Naive B cell (primary cell): ENCODE measurements around the gene DUSP15. TPM values are rescaled to one million over a fixed set of nuclear protein-coding genes. Genes with fewer than 3 reads are reported as not detected.
A peak's percentile ranks its signal among the peaks of the same experiment; 100 is the strongest.
"Not testable (repeated sequence)": the region's sequence is repeated elsewhere in the genome, so short reads cannot be mapped to it uniquely, and the experiment has no call there.

Experiments used
- ATAC-seq, 2 donors: fragments of 150-1000 bp; cut with Tn5 transposase; 2 replicates each; pipeline ENCODE4 v1.10.0; 2021; ENCODE audit warnings: low read depth in 2 of 2, mild to moderate bottlenecking in 2 of 2, moderate library complexity in 2 of 2
- DNase-seq: peaks from one replicate; pipeline ENCODE4 v3.0.0; 2022
- H3K27ac Mint-ChIP-seq, 6 donors: one replicate each; pipeline ENCODE4 v1.8.0; 2020 to 2022; ENCODE audit warnings: mild to moderate bottlenecking in 6 of 6, mixed read lengths in 6 of 6, moderate library complexity in 5 of 6, inconsistent platforms in 2 of 6
- H3K27me3 Mint-ChIP-seq, 3 donors: one replicate each; pipeline ENCODE4 v1.8.0; 2021 to 2022; ENCODE audit warnings: mixed read lengths in 3 of 3, mild to moderate bottlenecking in 1 of 3
- H3K36me3 Mint-ChIP-seq, 2 donors: one replicate each; pipeline ENCODE4 v1.8.0; 2020 to 2022; ENCODE audit warnings: mixed read lengths in 2 of 2, inconsistent platforms in 1 of 2, mild to moderate bottlenecking in 1 of 2
- H3K4me1 Mint-ChIP-seq, 3 donors: one replicate each; pipeline ENCODE4 v1.8.0; 2020 to 2022; ENCODE audit warnings: mixed read lengths in 3 of 3, inconsistent platforms in 1 of 3, mild to moderate bottlenecking in 1 of 3, moderate library complexity in 1 of 3
- H3K4me3 Mint-ChIP-seq, 8 donors: one replicate each; pipeline ENCODE4 v1.8.0; 2020 to 2022; ENCODE audit warnings: mild to moderate bottlenecking in 8 of 8, mixed read lengths in 8 of 8, moderate library complexity in 8 of 8, inconsistent platforms in 2 of 8
- H3K9me3 Mint-ChIP-seq, 7 donors: one replicate each; pipeline ENCODE4 v1.8.0; 2020 to 2022; ENCODE audit warnings: mixed read lengths in 7 of 7, mild to moderate bottlenecking in 5 of 7, inconsistent platforms in 2 of 7, moderate library complexity in 1 of 7
- polyA plus RNA-seq, 6 donors: library from polyadenylated mRNA; unstranded; fragments of 300-500 nt; fragmentation: Illumina TruSeq; gene quantifications; one replicate each; pipeline ENCODE4 v1.2.3, GENCODE V29; 2021; ENCODE audit warnings: low read depth in 6 of 6

DUSP15 gene, protein sequence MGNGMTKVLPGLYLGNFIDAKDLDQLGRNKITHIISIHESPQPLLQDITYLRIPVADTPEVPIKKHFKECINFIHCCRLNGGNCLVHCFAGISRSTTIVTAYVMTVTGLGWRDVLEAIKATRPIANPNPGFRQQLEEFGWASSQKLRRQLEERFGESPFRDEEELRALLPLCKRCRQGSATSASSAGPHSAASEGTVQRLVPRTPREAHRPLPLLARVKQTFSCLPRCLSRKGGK
- 1 to 10 TPM in 1 of 6 donors, not detected in 5; 1.7 TPM for polyA plus RNA-seq

- DNase-seq (no peak), ATAC-seq (peak; percentile 47 to 64)
- peaks cover 0 to 10% of the 10 kb centered on the region in 2 donors for H3K36me3 Mint-ChIP-seq
- H3K4me3 Mint-ChIP-seq = peak within 1 kb of the TSS; percentile 83 to 96 (median 92)
- no peaks in the 10 kb centered on the region for H3K9me3 Mint-ChIP-seq
- H3K27ac Mint-ChIP-seq = peak within 1 kb of the TSS in 4 of 6 donors; percentile 24 to 90 (median 70)
- peaks cover 23 to 29% (median 26%) of the 10 kb centered on the region in 3 donors for H3K4me1 Mint-ChIP-seq
- peaks cover 12 to 41% (median 33%) of the 10 kb centered on the region in 3 donors for H3K27me3 Mint-ChIP-seq
Measured at GRCh38 chr20:31869942-31870725, at the start of gene DUSP15, which contains the start of gene TTLL9. TSS of gene DUSP15 (minus strand) at chr20:31870527. CDS start at chr20:31870337, 190 bp downstream. TSS of gene TTLL9 (plus strand) at chr20:31870634. CDS start at chr20:31871127, 493 bp downstream.

GRCh38 chr20:31919410-31920155, 49.3 kb upstream of the DUSP15 start:
- H3K9me3 Mint-ChIP-seq = no peaks in the 10 kb centered on the region
- no peak overlapping the region for H3K4me3 Mint-ChIP-seq
- H3K27ac Mint-ChIP-seq = no peak overlapping the region
- ATAC-seq (no peak), DNase-seq (no peak)
- H3K36me3 Mint-ChIP-seq = no peaks in the 10 kb centered on the region
- peaks cover 9 to 20% (median 10%) of the 10 kb centered on the region in 3 donors for H3K4me1 Mint-ChIP-seq
- H3K27me3 Mint-ChIP-seq = peaks cover 3 to 36% (median 17%) of the 10 kb centered on the region in 3 donors

- no peaks in the 10 kb centered on the region for H3K36me3 Mint-ChIP-seq
- no peak overlapping the region for H3K4me3 Mint-ChIP-seq
- DNase-seq = no peak
- peaks cover 0 to 26% (median 7%) of the 10 kb centered on the region in 3 donors for H3K27me3 Mint-ChIP-seq
- H3K27ac Mint-ChIP-seq = peak overlapping the region in 1 of 6 donors; percentile 38
- no peak for ATAC-seq
- no peaks in the 10 kb centered on the region for H3K9me3 Mint-ChIP-seq
- H3K4me1 Mint-ChIP-seq = peaks cover 5 to 13% (median 10%) of the 10 kb centered on the region in 3 donors
Measured at GRCh38 chr20:31918466-31919105, 48.3 kb upstream of the DUSP15 start.

DNA sequence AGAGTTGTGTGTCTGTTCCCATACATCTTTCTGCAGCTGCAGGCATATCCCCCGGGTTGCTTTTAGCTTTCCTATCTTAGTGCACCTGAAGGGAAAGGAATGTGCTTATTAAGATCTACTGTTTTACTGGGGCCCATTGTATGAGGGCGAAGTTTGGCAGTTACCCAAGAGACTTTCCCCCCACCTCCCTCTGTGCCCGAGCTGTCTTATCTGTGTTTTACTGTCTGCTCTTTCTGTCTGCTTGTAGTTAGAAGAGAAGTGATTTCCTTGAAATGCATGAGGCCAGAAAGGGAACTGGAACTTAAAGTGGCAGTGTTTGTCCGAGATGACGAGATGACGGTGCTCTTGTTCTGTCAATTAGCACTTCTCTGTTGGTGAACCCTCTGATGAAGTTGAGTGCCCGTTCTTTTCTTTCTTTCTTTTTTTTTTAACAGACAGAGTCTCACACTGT, 47.7 kb upstream of the DUSP15 start:
- peak overlapping the region in 1 of 6 donors; percentile 75 for H3K27ac Mint-ChIP-seq
- H3K27me3 Mint-ChIP-seq = peaks cover 0 to 20% (median under 1%) of the 10 kb centered on the region in 3 donors
- not testable (repeated sequence) for ATAC-seq, DNase-seq, H3K36me3 Mint-ChIP-seq, H3K4me3 Mint-ChIP-seq, H3K9me3 Mint-ChIP-seq
- H3K4me1 Mint-ChIP-seq = peaks cover 0 to 11% (median 10%) of the 10 kb centered on the region in 3 donors

DNA sequence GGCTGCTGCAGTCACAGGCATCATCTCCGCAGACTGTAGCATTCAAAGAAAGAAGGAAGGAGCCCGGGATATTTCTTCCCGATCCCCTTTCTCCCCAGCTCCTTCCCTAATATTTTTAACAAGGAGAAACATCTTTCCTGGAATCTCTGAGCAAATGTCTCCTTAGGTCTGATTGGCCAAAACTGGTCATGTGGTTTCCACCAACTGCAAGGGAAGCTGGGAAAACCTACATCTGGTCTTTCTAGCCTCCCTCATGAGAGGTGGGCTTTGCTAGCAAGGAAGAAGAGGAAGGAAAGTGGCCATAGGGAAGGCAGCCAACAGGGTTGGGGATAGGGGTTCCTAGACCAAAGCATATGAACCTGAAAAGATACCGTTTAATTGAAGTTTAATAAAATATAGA, 46.4 kb upstream of the DUSP15 start:
- Mint-ChIP-seq H3K4me1 (peaks cover 0 to 11% (median 10%) of the 10 kb centered on the region in 3 donors), H3K27ac (no peak overlapping the region), H3K36me3 (no peaks in the 10 kb centered on the region), H3K9me3 (no peaks in the 10 kb centered on the region), H3K4me3 (peak overlapping the region in 1 of 8 donors; percentile 31), H3K27me3 (peaks cover 0 to 15% (median 0%) of the 10 kb centered on the region in 3 donors)
- no peak for DNase-seq
- ATAC-seq = no peak

DNA sequence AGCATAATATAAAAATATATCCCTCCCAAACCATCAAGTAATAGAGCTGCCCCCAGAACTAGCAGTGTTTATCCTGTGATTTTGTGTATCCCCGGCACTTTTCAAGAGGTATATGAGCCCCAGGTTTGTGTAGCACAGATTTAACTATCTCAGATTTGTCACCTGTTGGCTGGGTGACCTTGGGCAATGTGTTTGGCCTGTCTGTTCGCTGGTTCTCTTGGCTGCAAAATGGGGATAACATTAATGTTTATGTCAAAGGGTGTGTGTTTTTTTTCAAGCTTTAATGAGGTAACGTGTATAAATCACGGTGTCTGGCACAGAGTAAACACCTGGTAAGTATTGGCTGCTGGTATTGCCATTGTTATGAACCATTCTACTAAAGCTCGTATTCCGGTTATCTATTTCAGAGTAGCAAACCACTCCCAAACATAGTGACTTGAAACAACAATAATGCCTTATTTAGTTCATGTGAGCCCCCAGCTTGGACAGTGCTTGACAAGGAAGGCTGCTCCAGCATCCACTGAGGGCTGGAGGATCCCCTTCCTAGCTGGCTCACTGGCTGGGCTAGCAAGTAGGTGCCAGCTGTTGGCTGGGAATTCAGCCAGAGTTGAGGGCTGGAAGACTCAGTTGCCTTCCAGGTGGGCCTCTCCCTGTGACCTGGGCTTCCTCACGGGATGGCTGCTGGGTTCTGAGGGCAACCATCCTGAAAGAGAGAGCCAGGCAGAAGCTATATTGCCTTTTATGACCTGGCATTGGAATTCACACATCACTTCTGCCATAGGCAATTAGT, 45.4 kb upstream of the DUSP15 start:
- H3K27ac Mint-ChIP-seq = no peak overlapping the region
- DNase-seq (no peak), ATAC-seq (no peak)
- H3K27me3 Mint-ChIP-seq = peaks cover 0 to 12% (median 0%) of the 10 kb centered on the region in 3 donors
- no peaks in the 10 kb centered on the region for H3K36me3 Mint-ChIP-seq
- H3K9me3 Mint-ChIP-seq = no peaks in the 10 kb centered on the region
- peaks cover 0 to 11% (median 10%) of the 10 kb centered on the region in 3 donors for H3K4me1 Mint-ChIP-seq
- no peak overlapping the region for H3K4me3 Mint-ChIP-seq

DNA sequence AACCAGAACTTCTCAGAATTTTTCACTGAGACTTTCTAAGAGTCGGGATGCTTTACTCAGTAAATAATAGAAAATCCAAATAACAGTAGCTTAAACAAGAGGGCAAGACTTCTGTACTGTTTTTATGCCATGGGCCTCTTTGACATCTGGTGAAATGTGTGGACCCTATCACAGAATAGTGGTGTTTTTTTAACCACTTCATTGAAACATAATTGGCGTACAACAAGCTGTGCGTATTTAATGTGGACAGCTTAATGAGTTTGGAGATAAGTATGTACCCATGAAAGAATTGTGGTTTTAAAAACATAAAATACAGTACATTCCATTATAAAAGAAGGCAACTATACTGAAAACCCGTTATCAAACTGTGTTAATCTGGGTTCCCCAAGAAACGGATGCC, 43.8 kb upstream of the DUSP15 start:
- no peak for ATAC-seq

GRCh38 chr20:31913431-31914157, 43.3 kb upstream of the DUSP15 start:
- no peaks in the 10 kb centered on the region for H3K36me3 Mint-ChIP-seq
- no peaks in the 10 kb centered on the region for H3K9me3 Mint-ChIP-seq
- DNase-seq (no peak), ATAC-seq (no peak)
- H3K27me3 Mint-ChIP-seq = no peaks in the 10 kb centered on the region
- H3K4me1 Mint-ChIP-seq = peaks cover 0 to 11% (median 8%) of the 10 kb centered on the region in 3 donors
- H3K27ac Mint-ChIP-seq = no peak overlapping the region
- H3K4me3 Mint-ChIP-seq = no peak overlapping the region

More for the DNA sequence above, 43.8 kb upstream of the DUSP15 start:
- Mint-ChIP-seq H3K4me1 (peaks cover 0 to 11% (median 10%) of the 10 kb centered on the region in 3 donors), H3K4me3 (no peak overlapping the region), H3K27ac (no peak overlapping the region), H3K36me3 (no peaks in the 10 kb centered on the region), H3K9me3 (no peaks in the 10 kb centered on the region), H3K27me3 (no peaks in the 10 kb centered on the region)
- no peak for DNase-seq

DNA sequence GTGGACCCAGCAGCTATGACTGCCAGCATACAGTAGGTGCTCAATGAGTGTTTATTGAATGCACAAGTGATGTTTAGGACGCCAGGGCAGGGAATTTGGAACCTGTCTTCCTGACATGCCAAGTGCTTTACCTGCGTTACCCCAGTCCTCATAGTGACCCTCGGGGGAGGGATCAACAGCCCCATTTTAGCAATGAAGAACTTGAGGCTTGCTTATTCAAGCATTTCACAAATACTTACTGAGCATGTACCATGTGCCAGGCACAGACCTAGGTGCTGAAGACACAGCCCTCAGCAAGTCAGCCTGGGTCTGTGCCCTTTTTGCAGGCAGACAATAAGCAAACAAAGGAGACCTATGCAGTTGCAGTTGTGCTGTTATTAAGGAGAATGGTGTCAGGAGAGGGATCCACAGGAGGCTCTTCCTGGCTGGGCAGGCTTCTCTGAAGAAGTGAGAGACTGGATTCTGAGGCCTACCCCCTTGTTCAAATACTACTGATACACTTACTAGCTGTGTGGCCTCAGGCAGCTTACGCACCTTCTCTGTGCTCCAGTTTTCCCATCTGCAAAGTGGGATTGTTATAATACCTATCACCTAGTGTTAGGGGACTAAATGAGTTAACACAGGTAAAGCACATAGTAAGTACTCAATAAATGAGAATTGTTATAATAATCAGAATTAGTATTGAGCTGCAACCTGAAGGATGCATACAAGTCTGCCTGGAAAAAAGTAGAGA, 39.9 kb upstream of the DUSP15 start:
- Mint-ChIP-seq H3K4me3 (no peak overlapping the region), H3K4me1 (no peaks in the 10 kb centered on the region), H3K9me3 (no peaks in the 10 kb centered on the region), H3K27ac (no peak overlapping the region), H3K27me3 (no peaks in the 10 kb centered on the region), H3K36me3 (no peaks in the 10 kb centered on the region)
- DNase-seq (no peak), ATAC-seq (no peak)

GRCh38 chr20:31909253-31910070, 39.1 kb upstream of the DUSP15 start:
- Mint-ChIP-seq H3K27ac (no peak overlapping the region), H3K4me3 (no peak overlapping the region), H3K9me3 (no peaks in the 10 kb centered on the region), H3K27me3 (no peaks in the 10 kb centered on the region), H3K4me1 (no peaks in the 10 kb centered on the region), H3K36me3 (no peaks in the 10 kb centered on the region)
- ATAC-seq (no peak), DNase-seq (no peak)

DNA sequence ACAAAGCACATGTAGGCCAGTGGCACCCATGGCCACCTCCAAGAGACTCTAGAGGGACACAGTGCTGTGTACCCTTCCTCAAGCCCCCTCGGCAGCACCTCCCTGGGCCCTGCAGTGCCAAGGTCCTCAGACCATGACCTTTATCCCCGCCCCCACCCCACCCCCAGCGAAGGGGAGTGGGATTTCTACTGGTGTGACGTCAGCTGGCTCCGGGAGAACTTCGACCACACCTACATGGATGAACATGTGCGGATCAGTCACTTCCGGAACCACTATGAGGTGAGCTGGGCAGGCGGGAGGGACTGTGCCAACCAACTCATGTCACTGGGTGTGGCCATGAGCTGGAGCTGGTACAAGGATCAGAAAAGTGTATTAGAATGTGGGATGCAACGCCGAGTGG, 38.1 kb upstream of the DUSP15 start:
- H3K9me3 Mint-ChIP-seq = no peaks in the 10 kb centered on the region
- DNase-seq (no peak), ATAC-seq (no peak)
- no peaks in the 10 kb centered on the region for H3K36me3 Mint-ChIP-seq
- H3K27ac Mint-ChIP-seq = no peak overlapping the region
- H3K27me3 Mint-ChIP-seq = no peaks in the 10 kb centered on the region
- no peak overlapping the region for H3K4me3 Mint-ChIP-seq
- no peaks in the 10 kb centered on the region for H3K4me1 Mint-ChIP-seq
